ENCODE results near the gene KAZN.

The KAZN gene

GRCh38 chr1:14844356-14844755, 245.9 kb downstream of the KAZN start:
- DNase-seq (ENCODE audit: low read depth in 1 of 2, low spot score in 1 of 2): no peak

- no peak for DNase-seq (ENCODE audit: low read depth in 1 of 2, low spot score in 1 of 2)
Measured at GRCh38 chr1:14844923-14845617, 246.6 kb downstream of the KAZN start.

- DNase-seq (ENCODE audit: low read depth in 1 of 2, low spot score in 1 of 2): no peak
Measured at GRCh38 chr1:14845851-14846250, 247.4 kb downstream of the KAZN start.

- DNase-seq (ENCODE audit: low read depth in 1 of 2, low spot score in 1 of 2): no peak
Measured at GRCh38 chr1:14846688-14847087, 248.2 kb downstream of the KAZN start.

- no peak for DNase-seq (ENCODE audit: low read depth in 1 of 2, low spot score in 1 of 2)
Measured at GRCh38 chr1:14848203-14848602, 249.7 kb downstream of the KAZN start.

GRCh38 chr1:14848625-14849024, 250.1 kb downstream of the KAZN start:
- DNase-seq (ENCODE audit: low read depth in 1 of 2, low spot score in 1 of 2): no peak

- DNase-seq (ENCODE audit: low read depth in 1 of 2, low spot score in 1 of 2): no peak
Measured at GRCh38 chr1:14849038-14849437, 250.6 kb downstream of the KAZN start.

- no peak for DNase-seq (ENCODE audit: low read depth in 1 of 2, low spot score in 1 of 2)
Measured at GRCh38 chr1:14850563-14850962, 252.1 kb downstream of the KAZN start.

- no peak for DNase-seq (ENCODE audit: low read depth in 1 of 2, low spot score in 1 of 2)
Measured at GRCh38 chr1:14851760-14852159, 253.3 kb downstream of the KAZN start.

- no peak for DNase-seq (ENCODE audit: low read depth in 1 of 2, low spot score in 1 of 2)
Measured at GRCh38 chr1:14852291-14852690, 253.8 kb downstream of the KAZN start.

- no peak for DNase-seq (ENCODE audit: low read depth in 1 of 2, low spot score in 1 of 2)
Measured at GRCh38 chr1:14853518-14853917, 255.0 kb downstream of the KAZN start.

- no peak for DNase-seq (ENCODE audit: low read depth in 1 of 2, low spot score in 1 of 2)
Measured at GRCh38 chr1:14855268-14855667, 256.8 kb downstream of the KAZN start.

- no peak for DNase-seq (ENCODE audit: low read depth in 1 of 2, low spot score in 1 of 2)
Measured at GRCh38 chr1:14855801-14856200, 257.3 kb downstream of the KAZN start.

GRCh38 chr1:14857436-14858195, 259.1 kb downstream of the KAZN start:
- DNase-seq (ENCODE audit: low read depth in 1 of 2, low spot score in 1 of 2): no peak

- DNase-seq (ENCODE audit: low read depth in 1 of 2, low spot score in 1 of 2): no peak
Measured at GRCh38 chr1:14862114-14862771, 263.8 kb downstream of the KAZN start.

GRCh38 chr1:14865106-14865505, 266.6 kb downstream of the KAZN start:
- DNase-seq (ENCODE audit: low read depth in 1 of 2, low spot score in 1 of 2): no peak

GRCh38 chr1:14866911-14867612, 268.6 kb downstream of the KAZN start:
- DNase-seq (ENCODE audit: low read depth in 1 of 2, low spot score in 1 of 2): no peak

GRCh38 chr1:14869187-14869586, 270.7 kb downstream of the KAZN start:
- no peak for DNase-seq (ENCODE audit: low read depth in 1 of 2, low spot score in 1 of 2)

- no peak for DNase-seq (ENCODE audit: low read depth in 1 of 2, low spot score in 1 of 2)
Measured at GRCh38 chr1:14871218-14871970, 272.9 kb downstream of the KAZN start.

GRCh38 chr1:14872762-14873161, 274.3 kb downstream of the KAZN start:
- DNase-seq (ENCODE audit: low read depth in 1 of 2, low spot score in 1 of 2): no peak

- no peak for DNase-seq (ENCODE audit: low read depth in 1 of 2, low spot score in 1 of 2)
Measured at GRCh38 chr1:14873677-14874076, 275.2 kb downstream of the KAZN start.
